Ishikawa (cell line): Measurements from ENCODE around the gene ANKRD44.
A peak's percentile ranks its signal among the peaks of the same experiment; 100 is the strongest.

ENCODE experiments used
- CEBPB ChIP-seq: IDR thresholded peaks from 2 replicates; pipeline ENCODE4 v1.6.1; 2012
- CREB1 ChIP-seq: IDR thresholded peaks from 2 replicates; pipeline ENCODE4 v1.6.1; 2012; ENCODE audit warnings: low read depth
- EGR1 ChIP-seq: IDR thresholded peaks from 2 replicates; pipeline ENCODE4 v1.6.1; 2012
- EP300 ChIP-seq: IDR thresholded peaks from 2 replicates; pipeline ENCODE4 v1.6.1; 2012; ENCODE audit warnings: borderline replicate concordance
- FOXM1 ChIP-seq: IDR thresholded peaks from 2 replicates; pipeline ENCODE4 v1.6.1; 2012; ENCODE audit warnings: low read depth, borderline replicate concordance
- MAX ChIP-seq: IDR thresholded peaks from 2 replicates; pipeline ENCODE4 v1.6.1; 2012
- NFIC ChIP-seq: IDR thresholded peaks from 2 replicates; pipeline ENCODE4 v1.6.1; 2012
- RAD21 ChIP-seq: IDR thresholded peaks from 2 replicates; pipeline ENCODE4 v1.6.1; 2012; ENCODE audit warnings: low read depth
- REST ChIP-seq: IDR thresholded peaks from 2 replicates; pipeline ENCODE4 v1.6.1; 2012; ENCODE audit warnings: low read depth, mild to moderate bottlenecking
- TAF1 ChIP-seq: IDR thresholded peaks from 2 replicates; pipeline ENCODE4 v1.6.1; 2012; ENCODE audit warnings: low read depth, mild to moderate bottlenecking
- TCF12 ChIP-seq: IDR thresholded peaks from 2 replicates; pipeline ENCODE4 v1.6.1; 2012; ENCODE audit warnings: low read depth
- TEAD4 ChIP-seq: IDR thresholded peaks from 2 replicates; pipeline ENCODE4 v1.6.1; 2012
- USF1 ChIP-seq: IDR thresholded peaks from 2 replicates; pipeline ENCODE4 v1.6.1; 2012
- YY1 ChIP-seq: IDR thresholded peaks from 2 replicates; pipeline ENCODE4 v1.6.1; 2012; ENCODE audit warnings: low read depth
- ZBTB7A ChIP-seq: IDR thresholded peaks from 2 replicates; pipeline ENCODE4 v1.6.1; 2012; ENCODE audit warnings: low read depth

Gene ANKRD44

GRCh38 chr2:197189426-197190099 lies 121.0 kb downstream of the ANKRD44 start:
- TF ChIP-seq NFIC (no peak), YY1 (no peak), EGR1 (no peak), EP300 (no peak), USF1 (no peak), REST (no peak), RAD21 (no peak), MAX (no peak), FOXM1 (no peak), ZBTB7A (no peak), CEBPB (no peak), TEAD4 (no peak), TCF12 (no peak), TAF1 (no peak), CREB1 (no peak)

- TF ChIP-seq RAD21 (no peak), REST (no peak), EP300 (no peak), NFIC (no peak), CREB1 (no peak), MAX (no peak), USF1 (no peak), TEAD4 (no peak), CEBPB (no peak), ZBTB7A (no peak), TAF1 (no peak)
Measured at GRCh38 chr2:197185676-197186075, 124.9 kb downstream of the ANKRD44 start.

- TF ChIP-seq NFIC: peak; percentile 35; the same call in 1 of the 2 replicates
- TF ChIP-seq MAX: no peak
- TF ChIP-seq USF1: no peak
Measured at GRCh38 chr2:197184959-197185586, 125.5 kb downstream of the ANKRD44 start.

GRCh38 chr2:197183355-197183754 lies 127.2 kb downstream of the ANKRD44 start:
- TF ChIP-seq ZBTB7A: no peak
- TF ChIP-seq YY1: no peak
- no peak for TF ChIP-seq EP300
- TF ChIP-seq CEBPB: no peak
- TF ChIP-seq FOXM1: no peak
- TF ChIP-seq CREB1: no peak
- no peak for TF ChIP-seq TAF1
- no peak for TF ChIP-seq EGR1

- TF ChIP-seq ZBTB7A (no peak), USF1 (no peak), NFIC (no peak), CREB1 (no peak), TAF1 (no peak), TEAD4 (no peak), MAX (no peak), YY1 (no peak), CEBPB (no peak), FOXM1 (no peak), EGR1 (no peak), TCF12 (no peak), REST (no peak), RAD21 (no peak), EP300 (no peak)
Measured at GRCh38 chr2:197182668-197183067, 127.9 kb downstream of the ANKRD44 start.
